HG03571 (cell line): ENCODE measurements around the gene PGRMC2.
A peak's percentile ranks its signal among the peaks of the same experiment; 100 is the strongest.

Source experiments
- ATAC-seq: cut with Tn5 transposase; IDR thresholded peaks from one replicate; pipeline ENCODE4 v1.9.1; 2021; ENCODE audit not compliant: unreplicated experiment

Gene PGRMC2

DNA sequence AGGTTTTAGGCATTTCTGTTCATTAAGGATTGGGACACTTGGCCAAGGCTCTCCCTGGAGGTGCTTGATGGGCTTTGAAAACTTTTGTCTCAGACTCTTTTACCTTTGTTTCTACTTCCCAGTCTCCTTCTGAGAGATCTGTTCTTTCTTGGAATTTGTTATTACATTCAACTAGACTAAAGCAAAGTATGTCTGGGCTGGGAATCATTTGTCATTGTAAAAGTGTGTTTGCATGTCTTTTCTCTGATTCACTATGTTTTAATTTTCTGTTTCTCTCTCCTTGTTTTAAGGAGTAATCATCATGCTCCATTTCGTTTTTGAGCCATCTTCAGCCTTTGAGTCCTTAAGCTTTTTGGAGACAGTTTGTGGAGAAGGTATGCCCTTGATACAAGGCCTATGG lies 12.2 kb upstream of the PGRMC2 start:
- no peak for ATAC-seq

DNA sequence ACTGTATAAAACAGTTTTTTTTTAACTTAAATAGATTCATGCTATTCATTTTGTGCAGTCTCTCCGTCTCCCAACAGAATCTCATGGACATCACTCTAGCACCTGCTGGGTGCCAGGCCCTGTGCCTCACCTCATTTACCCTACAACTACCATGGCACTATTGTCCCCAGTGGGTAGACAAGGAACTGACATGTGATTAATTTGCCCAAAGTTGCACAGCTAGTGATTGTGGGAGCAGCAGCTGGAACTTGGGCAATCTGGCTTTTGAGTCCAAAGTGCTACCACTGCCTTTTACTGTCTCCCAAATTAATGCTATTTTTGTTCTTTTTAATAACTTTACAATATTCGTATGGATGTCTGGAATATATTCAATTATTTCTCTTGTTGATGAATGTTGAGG lies 11.2 kb upstream of the PGRMC2 start:
- ATAC-seq = no peak

DNA sequence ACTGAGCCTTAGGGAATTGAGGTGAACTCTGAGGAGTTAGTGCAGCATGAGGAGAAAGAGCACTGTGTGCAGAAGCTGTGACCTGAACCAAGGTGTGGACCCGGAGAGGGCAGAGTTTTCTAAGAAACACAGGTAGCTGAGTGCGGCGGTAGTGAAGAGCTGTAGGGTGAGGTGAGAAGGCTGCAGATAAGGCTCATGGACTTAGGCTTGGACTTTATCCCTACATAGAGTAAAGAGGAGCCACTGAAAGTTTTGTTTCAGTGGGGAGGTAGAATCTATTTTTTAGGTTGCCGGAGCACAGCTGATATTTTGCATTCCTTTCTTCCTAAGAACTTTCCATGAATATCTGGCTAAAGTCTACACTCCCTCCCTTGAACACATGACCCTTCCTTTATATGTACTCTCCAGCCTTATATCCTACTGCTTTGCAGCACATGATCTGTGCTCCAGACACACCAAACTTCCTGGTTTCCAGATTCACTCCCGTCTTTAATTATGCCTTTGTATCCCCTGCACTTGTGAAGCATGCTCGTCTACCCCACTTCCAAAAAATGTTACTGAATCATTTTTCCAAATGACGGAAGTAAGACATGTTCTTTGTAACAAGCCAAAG lies 10.6 kb upstream of the PGRMC2 start:
- ATAC-seq = no peak

DNA sequence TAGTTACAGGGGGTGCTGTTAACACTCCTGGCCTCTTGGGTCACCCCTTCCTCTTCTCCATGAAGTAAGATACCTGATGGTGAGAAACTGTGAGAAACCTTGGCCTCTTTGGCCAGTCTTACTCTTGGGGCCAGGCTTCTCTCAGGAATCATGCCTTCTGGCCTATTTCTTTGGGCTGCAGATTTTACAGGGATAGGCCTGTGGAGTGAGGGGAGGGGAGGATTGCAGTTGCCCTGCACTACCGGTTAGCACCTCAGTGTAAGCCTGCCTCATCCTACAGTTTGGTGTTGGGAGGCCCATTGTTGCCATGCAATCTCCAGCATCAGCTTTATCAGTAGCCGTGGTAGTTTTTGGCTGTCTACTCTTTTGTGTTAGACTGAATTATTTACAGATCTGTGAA lies 7.6 kb upstream of the PGRMC2 start:
- ATAC-seq = no peak

DNA sequence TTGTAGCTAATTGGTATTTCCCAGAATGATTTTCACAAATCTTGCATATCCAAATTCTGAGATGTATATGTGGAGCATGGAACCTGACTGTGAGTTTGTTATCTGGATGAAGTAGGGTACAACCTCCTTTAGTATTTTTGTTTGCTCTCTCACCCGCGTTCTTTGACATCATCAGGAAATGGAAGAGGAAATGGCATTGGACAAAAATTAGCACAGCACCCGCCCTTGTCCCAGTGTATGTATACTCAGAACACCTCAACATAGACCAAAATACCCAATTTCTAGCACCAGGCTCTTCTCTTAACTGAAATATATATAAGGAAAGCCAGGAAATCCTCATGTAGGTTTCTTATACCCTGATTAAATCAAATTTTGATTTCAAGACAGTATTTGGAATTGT lies 6.9 kb upstream of the PGRMC2 start:
- no peak for ATAC-seq

DNA sequence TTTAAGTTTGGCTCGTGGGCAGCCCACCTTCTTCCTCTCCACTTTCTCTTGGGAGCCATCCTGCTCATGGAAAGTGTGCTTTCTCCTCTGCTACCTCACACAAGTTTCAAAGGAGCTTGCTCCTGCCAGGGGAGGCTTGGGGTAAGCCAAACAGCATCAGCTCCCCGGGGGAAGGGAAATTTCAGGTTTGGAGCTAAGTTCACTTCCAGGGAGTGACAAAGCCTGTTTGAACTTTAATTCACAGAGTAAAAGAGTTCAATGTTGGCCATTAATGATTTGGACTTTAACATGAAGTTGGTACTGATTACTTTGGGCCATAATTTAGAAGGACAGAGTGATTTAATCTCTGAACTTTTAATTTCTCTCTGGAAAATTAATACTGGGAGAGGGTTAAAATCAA lies 4.7 kb upstream of the PGRMC2 start:
- no peak for ATAC-seq

DNA sequence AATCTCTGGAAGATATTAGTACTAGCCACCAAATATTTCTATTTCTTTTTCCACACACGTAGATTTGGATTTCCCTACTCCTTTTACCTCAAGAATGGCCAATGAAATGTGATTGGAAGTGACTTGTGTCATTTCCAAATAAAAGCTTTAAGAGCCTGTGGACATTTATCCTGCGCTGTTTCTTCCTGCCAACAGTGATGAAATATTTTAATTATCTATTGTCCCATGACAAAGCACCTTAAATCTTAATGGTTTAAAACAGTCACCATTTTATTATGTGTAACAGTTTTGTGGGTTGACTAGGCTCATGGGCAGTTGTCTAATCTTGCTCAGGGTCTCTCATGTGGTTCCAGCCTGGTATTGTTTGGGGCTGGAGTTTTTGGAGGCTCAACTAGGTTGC lies 3.5 kb upstream of the PGRMC2 start:
- ATAC-seq = no peak

DNA sequence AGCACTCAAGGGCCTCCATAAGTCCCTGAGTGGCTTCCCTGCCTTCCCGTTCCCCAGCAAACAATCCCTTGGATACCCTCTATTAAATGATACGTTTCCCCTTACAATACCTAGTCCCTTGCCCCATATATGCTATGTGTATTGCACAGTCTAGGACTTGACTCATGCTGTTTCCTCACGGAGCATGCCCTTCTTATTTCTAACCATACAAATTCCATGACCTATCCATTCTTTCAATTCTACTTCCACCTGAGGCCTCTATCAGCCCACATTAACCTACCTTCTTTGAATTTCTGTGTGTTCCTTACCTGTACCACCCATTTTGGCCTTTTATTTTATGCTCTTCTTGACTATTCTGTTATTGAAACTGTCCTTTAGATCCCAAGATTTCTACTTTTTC lies 2.9 kb upstream of the PGRMC2 start:
- no peak for ATAC-seq

DNA sequence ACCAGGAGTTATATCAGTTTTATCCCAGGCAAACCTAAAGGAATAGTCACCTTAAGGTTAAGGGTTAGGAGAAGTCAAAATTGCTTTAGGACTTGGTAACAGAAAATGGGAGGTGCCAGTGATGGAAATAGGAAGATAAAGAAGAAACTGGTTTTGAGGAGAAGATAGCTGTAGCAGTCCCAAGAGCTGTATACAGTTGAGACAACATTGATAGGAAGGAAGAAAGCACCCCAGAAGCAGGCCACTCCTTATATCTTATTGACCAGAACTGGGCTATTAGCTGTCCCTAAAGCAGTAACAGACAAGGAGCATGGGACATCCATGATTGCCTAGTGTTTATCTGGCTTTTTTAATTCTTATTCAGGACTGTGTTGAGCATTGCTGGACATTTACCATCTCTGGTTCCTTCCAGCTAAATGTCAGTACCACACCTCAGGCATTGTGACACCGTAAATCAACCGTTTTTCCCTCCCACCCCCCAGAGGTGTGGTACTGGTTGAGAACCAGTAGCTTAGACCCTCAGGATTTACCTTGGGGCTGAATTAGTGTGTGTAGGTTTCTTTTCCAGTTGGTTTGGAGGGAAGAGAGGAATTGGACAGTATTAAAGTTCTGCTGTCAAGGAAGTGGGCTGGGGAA lies 2.0 kb upstream of the PGRMC2 start:
- ATAC-seq = no peak

DNA sequence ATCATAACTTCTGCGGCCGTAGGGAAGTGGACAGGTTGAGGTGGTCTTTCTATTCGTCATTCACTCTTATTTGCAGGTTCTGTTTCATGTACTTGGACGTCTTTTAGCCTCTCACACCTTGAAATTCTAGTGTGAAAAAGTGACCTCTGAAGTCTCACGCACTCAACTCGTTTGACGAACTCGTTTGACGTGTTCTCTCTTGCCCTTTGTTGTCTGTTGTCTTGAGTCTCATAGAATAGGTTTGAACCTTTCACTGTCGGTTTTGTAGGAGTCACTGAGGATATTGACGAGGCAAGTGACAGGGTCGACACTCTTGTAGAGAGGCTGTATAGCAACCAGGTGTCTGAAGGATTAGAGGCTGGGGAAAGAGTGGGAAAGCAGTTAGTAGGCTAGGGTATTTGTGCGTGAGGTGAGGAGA lies 1.1 kb upstream of the PGRMC2 start:
- no peak for ATAC-seq

DNA sequence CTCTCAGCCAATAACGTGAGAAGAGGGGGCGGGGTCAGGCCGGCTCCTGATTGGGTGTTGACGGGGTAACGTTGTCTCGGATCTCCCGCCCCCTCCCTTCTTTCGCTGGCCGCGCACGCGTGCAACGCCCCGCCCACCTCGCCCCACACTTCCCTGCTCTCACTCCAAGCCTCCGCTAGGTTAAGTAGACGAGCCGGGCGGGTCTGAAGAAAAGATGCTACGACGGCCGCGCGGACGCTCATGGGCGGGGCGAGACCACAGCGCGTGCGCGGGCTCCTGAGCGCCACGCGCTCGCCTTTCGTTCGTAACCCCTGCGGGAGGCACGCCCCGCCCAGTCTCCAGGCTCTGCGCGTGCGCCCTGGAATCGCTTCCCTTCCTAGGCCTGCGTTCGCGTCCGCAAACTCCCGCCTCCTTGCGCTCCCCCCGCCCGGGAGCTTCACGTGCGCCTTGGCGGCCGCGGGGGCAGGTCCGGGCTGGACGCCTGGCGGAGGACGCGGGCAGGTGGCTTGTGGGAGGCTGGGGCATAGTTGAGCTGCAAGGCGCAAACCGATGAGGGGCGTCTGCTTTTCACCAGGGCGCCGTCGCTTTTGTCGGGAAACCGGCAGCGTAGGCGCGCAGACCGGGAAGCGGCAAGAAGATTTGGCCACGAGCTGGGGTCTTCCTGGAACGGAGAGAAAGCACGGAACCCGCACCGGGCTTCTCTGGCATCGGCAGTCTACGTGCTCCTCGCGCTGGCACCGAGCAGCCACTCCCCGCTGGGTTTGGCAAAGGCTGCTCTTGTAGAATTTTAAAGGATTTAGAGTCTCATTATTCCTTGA lies 467 bp upstream of the PGRMC2 start:
- ATAC-seq = peak; percentile 86

DNA sequence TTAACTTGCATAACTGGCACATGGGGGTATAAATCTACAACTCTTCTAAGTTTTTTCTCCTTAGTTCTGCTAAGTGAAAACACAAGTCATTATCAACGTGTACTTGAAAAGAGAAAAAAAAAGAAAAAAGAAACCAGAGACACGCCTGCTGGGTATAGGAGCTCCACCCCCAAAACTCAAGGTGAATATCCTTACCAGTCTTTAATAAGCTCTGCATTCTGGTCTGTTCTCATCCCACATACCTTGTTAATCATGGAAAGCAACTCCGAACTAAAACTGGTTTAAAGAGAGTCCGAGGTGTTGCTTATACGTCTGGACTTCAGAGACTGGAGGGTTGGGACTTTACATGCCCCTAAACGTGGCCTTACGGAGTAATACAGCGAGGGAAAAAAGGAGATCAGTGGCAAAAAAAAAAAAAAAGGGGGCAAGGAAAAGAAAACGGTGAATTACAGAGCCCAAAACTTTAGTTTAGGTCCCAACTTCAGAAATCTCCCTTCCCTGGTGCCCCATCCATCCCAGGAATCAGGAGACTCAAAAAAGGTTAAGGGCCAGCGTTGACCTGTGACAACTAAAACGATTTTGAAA lies 1.0 kb downstream of the PGRMC2 start:
- ATAC-seq = no peak

DNA sequence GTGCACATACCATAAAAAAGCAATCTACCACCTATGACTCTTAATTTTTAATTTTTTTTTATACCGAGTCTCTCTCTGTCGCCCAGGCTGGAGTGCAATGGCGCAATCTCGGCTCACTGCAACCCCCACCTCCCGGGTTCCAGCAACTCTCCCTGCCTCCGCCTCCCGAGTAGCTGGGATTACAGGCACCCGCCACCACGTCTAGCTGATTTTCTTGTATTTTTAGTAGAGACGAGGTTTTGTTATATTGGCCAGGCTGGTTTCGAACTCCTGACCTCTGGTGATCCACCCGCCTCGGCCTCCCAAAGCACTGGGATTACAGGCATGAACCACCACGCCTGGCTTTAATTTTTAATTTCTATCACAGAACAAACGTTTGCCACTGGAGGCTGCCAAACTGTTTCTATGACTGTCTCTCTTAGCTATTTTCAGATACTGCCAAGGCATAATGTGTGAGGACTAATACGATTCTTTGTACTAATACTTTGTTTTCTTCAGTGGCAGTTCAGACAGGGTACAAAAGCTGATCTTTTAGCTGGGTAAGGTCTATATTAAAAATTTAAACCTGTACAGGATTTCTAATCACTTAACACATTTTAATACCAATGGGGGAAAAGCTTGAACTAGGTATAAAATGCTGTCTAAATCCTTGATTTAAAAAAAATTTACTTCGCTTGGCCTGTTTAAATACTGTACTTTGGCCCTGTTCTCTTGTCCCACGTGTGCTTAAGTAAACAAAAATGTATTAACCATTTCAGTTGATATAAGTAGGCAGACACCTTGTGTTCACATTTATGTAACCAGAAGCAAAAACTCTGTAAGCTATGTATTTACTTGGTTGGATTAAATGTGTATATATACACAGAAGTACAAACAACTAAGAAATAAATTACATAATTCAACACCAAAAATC lies 2.3 kb downstream of the PGRMC2 start:
- no peak for ATAC-seq

DNA sequence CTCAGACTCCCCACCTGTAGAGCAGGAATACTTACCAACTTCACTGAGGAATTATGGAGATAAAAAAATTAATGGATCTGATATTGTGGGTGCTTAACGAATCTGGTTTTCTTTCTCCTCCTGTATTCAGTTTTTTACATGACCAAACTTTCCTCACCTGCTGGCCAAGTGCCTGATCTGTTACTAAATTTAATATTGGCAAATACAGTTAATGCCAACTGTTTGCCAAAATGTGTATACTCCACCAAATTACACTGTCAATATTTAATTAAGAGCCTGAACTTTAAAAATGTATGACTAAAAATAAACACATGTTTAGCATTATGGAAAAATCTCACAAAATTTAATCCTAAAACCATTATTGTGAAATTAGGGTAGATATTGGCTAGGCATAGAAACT lies 3.3 kb downstream of the PGRMC2 start:
- no peak for ATAC-seq

DNA sequence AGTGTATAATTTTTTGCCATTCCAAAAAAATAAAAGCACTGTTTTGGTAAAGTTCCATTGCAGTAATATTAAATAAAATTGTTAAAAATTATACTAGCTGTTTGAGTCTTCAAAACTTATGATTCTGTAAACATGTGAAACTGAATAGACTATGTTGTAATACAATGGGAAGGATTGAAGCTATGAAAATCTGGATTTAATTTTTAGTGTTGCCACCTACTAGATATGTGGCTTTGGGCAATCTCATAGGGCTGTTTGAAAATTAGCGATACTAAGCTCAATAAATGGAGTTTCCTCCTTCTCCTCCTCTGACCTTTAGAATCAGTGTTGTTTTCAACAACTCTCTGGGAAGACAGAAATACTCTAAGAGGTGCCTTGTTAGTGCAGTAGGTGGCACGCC lies 4.5 kb downstream of the PGRMC2 start:
- no peak for ATAC-seq

DNA sequence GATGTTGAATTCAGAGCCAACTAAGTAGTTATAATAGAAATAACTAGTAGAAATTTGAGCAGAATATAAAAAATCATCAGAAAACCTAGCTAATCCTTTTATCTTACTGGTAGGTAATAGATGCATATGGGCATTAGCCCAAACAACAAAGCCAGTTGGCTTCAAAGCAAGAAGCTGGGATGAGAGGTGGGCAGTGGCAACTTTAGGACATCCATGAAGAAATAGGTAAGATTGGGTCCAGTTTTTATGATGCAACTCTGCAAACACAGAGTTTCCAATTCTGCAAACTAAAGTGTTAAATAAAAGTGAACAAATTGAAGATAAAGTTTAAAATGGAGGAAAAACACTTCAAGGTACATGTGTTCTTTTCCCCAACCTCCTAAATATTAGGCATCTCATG lies 5.1 kb downstream of the PGRMC2 start:
- ATAC-seq = no peak

DNA sequence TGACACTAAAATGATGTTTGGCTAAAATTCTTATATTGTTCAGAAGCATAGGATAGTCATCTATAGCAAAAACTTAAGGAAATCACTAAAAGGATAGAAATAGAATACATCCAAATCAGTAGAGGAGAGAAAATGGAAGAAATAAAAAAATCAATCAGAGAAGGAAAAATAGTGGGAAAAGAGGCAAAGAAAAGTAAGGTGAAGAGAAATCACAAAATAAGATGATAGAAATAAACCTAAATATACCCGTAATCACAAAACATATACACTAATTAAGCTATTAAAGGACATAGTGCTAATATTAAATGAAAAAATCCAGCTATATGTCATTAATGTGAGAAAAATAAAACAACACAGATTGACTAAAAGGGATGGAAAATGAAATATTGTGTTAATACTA lies 6.3 kb downstream of the PGRMC2 start:
- no peak for ATAC-seq

DNA sequence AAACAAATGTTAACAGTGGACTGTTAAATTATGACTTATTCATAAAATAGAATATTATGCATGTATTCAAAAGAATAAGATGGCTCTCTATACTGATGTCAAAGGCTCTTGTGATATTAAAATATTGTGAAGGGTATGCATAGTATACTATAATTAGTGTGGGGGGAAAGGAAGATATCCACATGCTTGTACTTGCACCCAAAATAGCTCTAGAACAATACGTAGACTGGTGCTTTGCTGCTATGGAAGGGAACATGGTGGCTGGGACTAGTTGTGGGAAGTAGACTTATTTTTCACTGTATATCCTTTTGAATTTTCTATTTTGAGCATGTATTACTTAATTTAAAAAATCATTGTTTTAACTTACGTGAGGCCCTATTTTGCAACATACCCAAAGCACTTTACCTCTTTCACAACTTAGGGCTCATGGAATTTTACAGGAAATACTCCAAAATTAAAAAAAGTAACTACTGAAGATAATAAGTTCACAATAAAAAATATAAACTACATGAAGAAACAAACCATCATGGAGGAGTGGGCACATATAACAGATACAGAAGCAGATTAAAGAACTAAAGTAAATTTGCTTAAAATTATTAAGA lies 7.9 kb downstream of the PGRMC2 start:
- no peak for ATAC-seq

DNA sequence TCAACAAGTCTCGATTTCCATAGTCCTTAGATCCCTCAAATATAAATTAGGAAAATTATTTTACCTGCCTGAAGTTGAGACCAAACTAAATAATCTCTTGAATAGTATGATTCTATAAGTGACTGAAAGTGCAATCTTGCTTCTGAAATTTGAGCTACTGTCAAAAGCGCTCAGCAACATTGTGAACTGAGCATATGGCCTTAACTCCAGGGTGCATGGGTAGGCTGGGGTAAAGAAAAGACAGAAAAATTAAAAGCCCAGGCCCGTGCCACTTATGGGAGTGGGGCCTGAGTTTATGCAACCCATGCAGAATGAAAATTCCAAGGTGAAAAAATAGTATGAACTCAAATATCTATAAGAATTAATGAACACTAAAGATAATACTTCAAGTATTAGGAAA lies 9.8 kb downstream of the PGRMC2 start:
- ATAC-seq = no peak

DNA sequence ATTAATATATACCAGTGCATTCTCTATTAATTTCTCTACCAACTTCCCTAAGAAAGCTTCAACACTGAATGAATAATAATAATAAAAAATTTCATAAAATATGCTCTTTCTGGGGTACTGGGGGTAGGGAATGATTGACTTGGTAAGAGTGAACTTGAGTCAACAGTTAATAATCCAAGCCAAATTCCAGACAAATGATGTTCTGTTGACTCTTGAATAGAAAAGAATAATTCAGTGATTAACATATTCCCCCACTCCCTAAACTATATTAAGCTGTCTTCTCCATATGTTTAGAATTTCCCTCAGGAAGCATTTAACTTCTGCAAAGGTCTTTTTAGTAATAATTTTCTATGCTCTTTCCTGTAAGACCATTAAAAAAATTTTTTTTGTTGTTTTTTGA lies 12.3 kb downstream of the PGRMC2 start:
- ATAC-seq = no peak

DNA sequence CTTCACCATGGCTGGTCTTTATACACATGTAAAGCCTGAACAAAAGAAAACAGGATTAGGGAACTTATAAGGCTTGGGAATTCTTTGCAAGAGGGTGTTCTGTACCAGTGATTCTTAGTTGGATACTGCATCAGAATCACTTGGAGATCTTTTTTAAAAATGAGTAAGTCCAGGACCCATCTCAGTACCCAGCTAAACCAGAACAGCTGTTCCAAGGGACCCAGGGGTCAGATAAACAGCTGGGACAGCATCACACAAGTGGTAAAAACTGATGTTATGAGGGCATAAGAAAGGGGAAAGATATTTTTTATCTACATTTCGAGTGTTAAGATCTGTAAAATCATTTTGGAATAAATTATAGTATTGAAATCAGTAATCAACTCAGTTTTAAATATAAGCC lies 16.1 kb downstream of the PGRMC2 start:
- no peak for ATAC-seq
